ENCODE data around the gene AK8.

The AK8 gene

GRCh38 chr9:132880324-132880661 is 2.2 kb upstream of the AK8 start:
- no peak for FAIRE-seq
- no peak for DNase-seq (ENCODE audit: insufficient read length, low spot score)
- TF ChIP-seq CTCF (IDR thresholded peaks at IDR 0.05; ENCODE audit: insufficient read depth, missing control alignments) = no peak

- no peak for TF ChIP-seq CTCF (IDR thresholded peaks at IDR 0.05; ENCODE audit: insufficient read depth, missing control alignments)
- no peak for FAIRE-seq
- DNase-seq (ENCODE audit: insufficient read length, low spot score) = no peak
Measured at GRCh38 chr9:132879457-132880323, 1.6 kb upstream of the AK8 start.

- no peak for FAIRE-seq
- DNase-seq (ENCODE audit: insufficient read length, low spot score) = peak; percentile 62
- TF ChIP-seq CTCF (IDR thresholded peaks at IDR 0.05; ENCODE audit: insufficient read depth, missing control alignments) = no peak
Measured at GRCh38 chr9:132878695-132879456, 792 bp upstream of the AK8 start, which contains the start of gene SPACA9. Gene SPACA9 (plus strand): TSS chr9:132878898. CDS start chr9:132883948, 5,050 bp downstream.

- FAIRE-seq (no peak), DNase-seq (ENCODE audit: insufficient read length, low spot score) (no peak)
- TF ChIP-seq CTCF (IDR thresholded peaks at IDR 0.05; ENCODE audit: insufficient read depth, missing control alignments) = no peak
Measured at GRCh38 chr9:132877458-132877823, 643 bp downstream of the AK8 start.

GRCh38 chr9:132876849-132877248 is 1.2 kb downstream of the AK8 start:
- TF ChIP-seq CTCF (IDR thresholded peaks at IDR 0.05; ENCODE audit: insufficient read depth, missing control alignments) = no peak
- FAIRE-seq (no peak), DNase-seq (ENCODE audit: insufficient read length, low spot score) (no peak)

- no peak for FAIRE-seq
- no peak for DNase-seq (ENCODE audit: insufficient read length, low spot score)
- no peak for TF ChIP-seq CTCF (IDR thresholded peaks at IDR 0.05; ENCODE audit: insufficient read depth, missing control alignments)
Measured at GRCh38 chr9:132875159-132875558, 2.9 kb downstream of the AK8 start.

GRCh38 chr9:132873403-132873802 is 4.7 kb downstream of the AK8 start:
- no peak for TF ChIP-seq CTCF (IDR thresholded peaks at IDR 0.05; ENCODE audit: insufficient read depth, missing control alignments)
- DNase-seq (ENCODE audit: insufficient read length, low spot score) (no peak), FAIRE-seq (no peak)

All from D721Med (cell line).